Stimulated activated CD8-positive, alpha-beta memory T cell treated with anti-CD3 and anti-CD28 coated beads, Interleukin-4, amount 100 ng/mL, for 48 hours (primary cell): ENCODE results near the gene RPTOR.
A peak's percentile ranks its signal among the peaks of the same experiment; 100 is the strongest.

ENCODE experiments used
- DNase-seq: peaks from one replicate; pipeline ENCODE4 v3.0.0-alpha.2; 2020

The RPTOR gene

GRCh38 chr17:80971704-80972304, 427.2 kb downstream of the RPTOR start:
- no peak for DNase-seq

GRCh38 chr17:80976701-80977100, 432.1 kb downstream of the RPTOR start:
- no peak for DNase-seq

- no peak for DNase-seq
These were observed 432.5 kb downstream of the RPTOR start for GRCh38 chr17:80977172-80977571.

GRCh38 chr17:80978499-80979497, 434.2 kb downstream of the RPTOR start:
- no peak for DNase-seq

GRCh38 chr17:80979547-80980378, 435.1 kb downstream of the RPTOR start:
- no peak for DNase-seq

- DNase-seq: peak; percentile 46
These were observed 435.9 kb downstream of the RPTOR start for GRCh38 chr17:80980397-80981061.

- peak; percentile 67 for DNase-seq
These were observed 436.6 kb downstream of the RPTOR start for GRCh38 chr17:80981062-80981902.

GRCh38 chr17:80981929-80982425, 437.3 kb downstream of the RPTOR start:
- DNase-seq: no peak

GRCh38 chr17:80982426-80982974, 437.9 kb downstream of the RPTOR start:
- no peak for DNase-seq

- no peak for DNase-seq
These were observed 438.9 kb downstream of the RPTOR start for GRCh38 chr17:80983545-80983944.

- no peak for DNase-seq
These were observed 440.1 kb downstream of the RPTOR start for GRCh38 chr17:80984749-80985148.

- DNase-seq: no peak
These were observed 441.4 kb downstream of the RPTOR start for GRCh38 chr17:80986046-80986445.

- no peak for DNase-seq
These were observed 442.3 kb downstream of the RPTOR start for GRCh38 chr17:80986816-80987475.

GRCh38 chr17:80987941-80988461, 443.4 kb downstream of the RPTOR start:
- no peak for DNase-seq

GRCh38 chr17:80989586-80989913, 444.9 kb downstream of the RPTOR start:
- no peak for DNase-seq

GRCh38 chr17:80990921-80991644, 446.4 kb downstream of the RPTOR start:
- DNase-seq: no peak

- peak; percentile 81 for DNase-seq
These were observed 447.0 kb downstream of the RPTOR start, which contains the start of gene CHMP6 for GRCh38 chr17:80991645-80992076. Gene CHMP6 (plus strand): TSS chr17:80991841. CDS start chr17:80991919, 78 bp downstream.

GRCh38 chr17:80992077-80992947, 447.7 kb downstream of the RPTOR start:
- DNase-seq: no peak
